Osteoblast (primary cell): ENCODE measurements around the gene RPLP1. TPM values are rescaled to one million over a fixed set of nuclear protein-coding genes. Genes with fewer than 3 reads are reported as not detected.

Experiments
- DNase-seq: peaks from one replicate; pipeline ENCODE4 v3.0.0; 2011; ENCODE audit warnings: low spot score, mixed read lengths; ENCODE audit not compliant: insufficient read length; ENCODE audit errors: missing footprints
- H2AFZ ChIP-seq: 2 replicates; pipeline ENCODE4 v1.6.0; 2011; ENCODE audit warnings: mild to moderate bottlenecking, low read length
- H3K27ac ChIP-seq: 2 replicates; pipeline ENCODE4 v1.5.1; 2011; ENCODE audit warnings: mild to moderate bottlenecking, low read depth, low read length, moderate library complexity
- H3K27me3 ChIP-seq: 2 replicates; pipeline ENCODE4 v1.6.0; 2012; ENCODE audit warnings: mild to moderate bottlenecking, control low read depth, inconsistent platforms, low read length, moderate library complexity; ENCODE audit not compliant: insufficient read depth
- H3K36me3 ChIP-seq: 2 replicates; pipeline ENCODE4 v1.5.1; 2011; ENCODE audit warnings: mild to moderate bottlenecking, low read length, control low read depth, moderate library complexity; ENCODE audit not compliant: insufficient read depth
- H3K4me1 ChIP-seq: 2 replicates; pipeline ENCODE4 v1.5.1; 2011; ENCODE audit warnings: mild to moderate bottlenecking, low read length, control low read depth, moderate library complexity; ENCODE audit not compliant: insufficient read depth
- H3K4me2 ChIP-seq: 2 replicates; pipeline ENCODE4 v1.6.0; 2011; ENCODE audit warnings: mild to moderate bottlenecking, low read length; ENCODE audit not compliant: insufficient read depth
- H3K4me3 ChIP-seq: fragments of 200-600 bp; sonication (generic); 3 replicates; pipeline ENCODE4 v1.5.1; 2012; ENCODE audit warnings: mild to moderate bottlenecking, low read length, inconsistent platforms; ENCODE audit not compliant: insufficient read depth
- H3K79me2 ChIP-seq: 2 replicates; pipeline ENCODE4 v1.6.0; 2012; ENCODE audit warnings: mild to moderate bottlenecking, low read length, control low read depth, inconsistent platforms; ENCODE audit not compliant: insufficient read depth
- H3K9me3 ChIP-seq: 2 replicates; pipeline ENCODE4 v1.5.1; 2011; ENCODE audit warnings: low read depth, low read length, control low read depth
- H4K20me1 ChIP-seq: 2 replicates; pipeline ENCODE4 v1.6.0; 2012; ENCODE audit warnings: mild to moderate bottlenecking, low read length, control low read depth; ENCODE audit not compliant: insufficient read depth
- total RNA-seq: library from RNA; depleted of rRNA; stranded (reverse); fragments of >200 nt; gene quantifications from 2 replicates; pipeline ENCODE4 v1.2.3, GENCODE V29; 2012
- TF ChIP-seq, protein P1 (sequence below): IDR thresholded peaks from 2 replicates; pipeline ENCODE4 v1.5.1; 2011; ENCODE audit warnings: mild to moderate bottlenecking, low read depth, low read length, moderate library complexity; ENCODE audit errors: extremely low read depth

RPLP1 gene
- total RNA-seq, 1 donor = 71.7 TPM

DNA sequence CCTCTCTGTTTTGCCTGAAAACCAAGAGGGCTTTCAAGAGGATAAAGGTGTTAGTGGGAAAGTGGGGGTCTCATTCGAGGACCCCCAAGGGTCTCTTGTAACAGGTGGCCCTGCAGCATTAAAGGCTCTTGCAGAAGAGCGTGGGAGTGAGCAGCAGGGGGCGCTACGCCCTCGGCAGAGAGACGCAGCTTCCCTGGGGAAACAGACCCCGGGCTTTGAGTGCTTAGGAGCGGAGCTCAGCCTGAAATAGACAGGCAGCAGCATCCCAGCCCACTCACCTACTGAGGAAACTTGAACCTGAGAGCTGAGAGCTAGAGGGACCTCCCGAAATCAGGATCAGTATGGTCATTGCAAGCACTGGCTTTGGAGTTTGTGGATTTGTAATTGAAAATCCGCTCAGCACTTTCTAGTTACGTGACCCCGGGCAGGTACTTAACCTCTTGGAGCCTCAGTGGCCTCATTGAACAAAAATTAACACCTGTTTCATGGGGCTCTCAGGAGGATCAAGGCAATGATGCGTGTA, 25.7 kb downstream of the RPLP1 start:
- peaks cover 11% of the 10 kb centered on the region for H3K27me3 ChIP-seq
- H3K4me1 ChIP-seq = peaks cover 13% of the 10 kb centered on the region
- no peaks in the 10 kb centered on the region for H3K79me2 ChIP-seq
- no peak overlapping the region for H3K4me2 ChIP-seq
- H3K27ac ChIP-seq = no peak overlapping the region
- H3K9me3 ChIP-seq = peaks cover 1% of the 10 kb centered on the region
- peak; percentile 86 for DNase-seq
- TF ChIP-seq, protein P1, sequence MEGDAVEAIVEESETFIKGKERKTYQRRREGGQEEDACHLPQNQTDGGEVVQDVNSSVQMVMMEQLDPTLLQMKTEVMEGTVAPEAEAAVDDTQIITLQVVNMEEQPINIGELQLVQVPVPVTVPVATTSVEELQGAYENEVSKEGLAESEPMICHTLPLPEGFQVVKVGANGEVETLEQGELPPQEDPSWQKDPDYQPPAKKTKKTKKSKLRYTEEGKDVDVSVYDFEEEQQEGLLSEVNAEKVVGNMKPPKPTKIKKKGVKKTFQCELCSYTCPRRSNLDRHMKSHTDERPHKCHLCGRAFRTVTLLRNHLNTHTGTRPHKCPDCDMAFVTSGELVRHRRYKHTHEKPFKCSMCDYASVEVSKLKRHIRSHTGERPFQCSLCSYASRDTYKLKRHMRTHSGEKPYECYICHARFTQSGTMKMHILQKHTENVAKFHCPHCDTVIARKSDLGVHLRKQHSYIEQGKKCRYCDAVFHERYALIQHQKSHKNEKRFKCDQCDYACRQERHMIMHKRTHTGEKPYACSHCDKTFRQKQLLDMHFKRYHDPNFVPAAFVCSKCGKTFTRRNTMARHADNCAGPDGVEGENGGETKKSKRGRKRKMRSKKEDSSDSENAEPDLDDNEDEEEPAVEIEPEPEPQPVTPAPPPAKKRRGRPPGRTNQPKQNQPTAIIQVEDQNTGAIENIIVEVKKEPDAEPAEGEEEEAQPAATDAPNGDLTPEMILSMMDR = peak; percentile 92
- H4K20me1 ChIP-seq = no peaks in the 10 kb centered on the region
- no peak overlapping the region for H2AFZ ChIP-seq
- no peaks in the 10 kb centered on the region for H3K36me3 ChIP-seq
- no peak overlapping the region for H3K4me3 ChIP-seq

DNA sequence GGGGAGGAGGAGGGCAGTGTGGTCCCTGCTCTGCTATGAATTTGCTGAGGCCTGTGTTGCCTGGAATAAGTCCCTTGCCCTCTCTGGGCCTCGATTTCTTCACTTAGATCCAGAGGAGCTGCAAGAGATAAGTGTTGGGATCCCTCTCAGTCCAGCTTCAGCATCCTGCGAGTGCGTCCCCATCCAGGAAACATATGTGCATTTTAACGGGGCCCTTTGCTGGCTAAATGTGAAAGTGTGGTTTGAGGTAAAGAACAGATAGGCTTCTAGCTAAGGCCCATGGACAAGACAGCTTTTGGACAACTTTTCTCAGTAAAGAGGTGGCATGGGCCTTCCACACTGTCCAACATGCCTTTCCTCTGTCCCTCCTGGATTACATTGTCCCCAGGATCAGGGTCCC, 26.5 kb downstream of the RPLP1 start:
- Histone ChIP-seq H3K4me2 (no peak overlapping the region), H3K79me2 (no peaks in the 10 kb centered on the region), H3K27ac (no peak overlapping the region), H3K27me3 (peaks cover 18% of the 10 kb centered on the region), H2AFZ (no peak overlapping the region), H4K20me1 (no peaks in the 10 kb centered on the region), H3K4me3 (no peak overlapping the region), H3K36me3 (no peaks in the 10 kb centered on the region), H3K4me1 (peaks cover 10% of the 10 kb centered on the region), H3K9me3 (peaks cover 1% of the 10 kb centered on the region)
- DNase-seq = no peak
- TF ChIP-seq, protein P1 = no peak

GRCh38 chr15:69479971-69480370, 27.4 kb downstream of the RPLP1 start:
- Histone ChIP-seq H3K4me1 (peaks cover 1% of the 10 kb centered on the region), H3K9me3 (peaks cover 1% of the 10 kb centered on the region), H3K27me3 (peaks cover 24% of the 10 kb centered on the region), H3K4me3 (no peak overlapping the region), H4K20me1 (no peaks in the 10 kb centered on the region), H3K36me3 (no peaks in the 10 kb centered on the region), H3K27ac (no peak overlapping the region), H3K79me2 (no peaks in the 10 kb centered on the region), H2AFZ (no peak overlapping the region), H3K4me2 (no peak overlapping the region)
- TF ChIP-seq, protein P1 = no peak
- no peak for DNase-seq

- no peak overlapping the region for H3K4me2 ChIP-seq
- no peaks in the 10 kb centered on the region for H3K4me1 ChIP-seq
- H3K9me3 ChIP-seq = peaks cover 1% of the 10 kb centered on the region
- no peak for DNase-seq
- no peak overlapping the region for H3K4me3 ChIP-seq
- TF ChIP-seq, protein P1 = no peak
- no peaks in the 10 kb centered on the region for H4K20me1 ChIP-seq
- H3K27ac ChIP-seq = no peak overlapping the region
- H3K79me2 ChIP-seq = no peaks in the 10 kb centered on the region
- no peaks in the 10 kb centered on the region for H3K36me3 ChIP-seq
- peaks cover 26% of the 10 kb centered on the region for H3K27me3 ChIP-seq
- H2AFZ ChIP-seq = no peak overlapping the region
These were observed 28.3 kb downstream of the RPLP1 start for GRCh38 chr15:69480932-69481331.
